GM12878 (cell line): ENCODE results near the gene OR2J1. TPM values are rescaled to one million over a fixed set of nuclear protein-coding genes. Genes with fewer than 3 reads are reported as not detected.

Experiments
- ATAC-seq: fragments of 200-7000 bp; cut with Tn5 transposase; 3 replicates; pipeline ENCODE4 v1.9.1; 2020; ENCODE audit warnings: mild to moderate bottlenecking, moderate library complexity
- BruUV-seq: library from RNA; stranded (reverse); fragments of 400-500 nt; replicated peaks from 2 replicates; lab custom pipeline; 2021; lab: Mats Ljungman, UMichigan
- CTCF ChIA-PET: fragments of 300-600 bp; sonication (Branson Sonifier 250); formaldehyde crosslinking; extraction: SDS; loops from one replicate; lab custom pipeline; 2021; ENCODE audit warnings: inconsistent platforms; lab: Yijun Ruan, JAX
- POLR2A ChIA-PET: fragments of 350-600 bp; formaldehyde crosslinking; extraction: SDS; loops from one replicate; lab custom pipeline; 2021; ENCODE audit warnings: inconsistent platforms; lab: Charles Lee
- RAD21 ChIA-PET: fragments of 300-600 bp; sonication (Branson Sonifier 250); formaldehyde crosslinking; loops from one replicate; lab custom pipeline; 2023; ENCODE audit warnings: antibody characterized with exemption; ENCODE audit not compliant: unreplicated experiment; lab: Charles Lee
- SMC1A ChIA-PET: fragments of 300-600 bp; sonication (Branson Sonifier 250); formaldehyde crosslinking; loops from one replicate; lab custom pipeline; 2023; ENCODE audit not compliant: unreplicated experiment, uncharacterized antibody; lab: Charles Lee
- DNase-seq: peaks from one replicate; pipeline ENCODE4 v3.0.0-alpha.2; 2011; ENCODE audit warnings: low read depth, low spot score
- FAIRE-seq: peaks from 3 replicates; lab custom pipeline; 2011; peaks lifted over from hg19 to GRCh38; lab: Jason Lieb, UNC
- H2AFZ ChIP-seq: 2 replicates; pipeline ENCODE4 v1.6.0; 2011; ENCODE audit warnings: low read depth, low read length, control low read depth; ENCODE audit not compliant: control insufficient read depth
- H3K27ac ChIP-seq: 2 replicates; pipeline ENCODE4 v1.5.1; 2011; ENCODE audit warnings: control low read depth; ENCODE audit not compliant: control insufficient read depth, insufficient read depth
- H3K27me3 ChIP-seq, 2 experiments: replicated peaks in 1 of 2; 2 replicates each; pipeline versions ENCODE4 v1.6.0 to v1.6.1; 2011; ENCODE audit warnings: low read length in 1 of 2; ENCODE audit not compliant: control insufficient read depth in 2 of 2, insufficient read depth in 2 of 2
- H3K36me3 ChIP-seq, 2 experiments: 2 replicates each; pipeline ENCODE4 v1.5.1; 2011; ENCODE audit warnings: low read length in 1 of 2; ENCODE audit not compliant: control insufficient read depth in 2 of 2, insufficient read depth in 2 of 2
- H3K4me1 ChIP-seq: 2 replicates; pipeline ENCODE4 v1.6.1; 2011; ENCODE audit warnings: mild to moderate bottlenecking, low read length, moderate library complexity, mixed read lengths; ENCODE audit not compliant: control insufficient read depth, insufficient read depth
- H3K4me2 ChIP-seq: 2 replicates; pipeline ENCODE4 v1.6.0; 2011; ENCODE audit warnings: control low read depth; ENCODE audit not compliant: control insufficient read depth, insufficient read depth
- H3K4me3 ChIP-seq: fragments of 200-600 bp; sonication (generic); 2 replicates; pipeline ENCODE4 v1.5.1; 2016
- H3K79me2 ChIP-seq: 2 replicates; pipeline ENCODE4 v1.6.0; 2011; ENCODE audit warnings: low read length; ENCODE audit not compliant: control insufficient read depth, insufficient read depth
- H3K9ac ChIP-seq: 2 replicates; pipeline ENCODE4 v1.8.0; 2011; ENCODE audit warnings: low read length, control low read depth, mixed read lengths; ENCODE audit not compliant: control insufficient read depth, insufficient read depth
- H3K9me3 ChIP-seq: replicated peaks from 3 replicates; pipeline ENCODE4 v1.5.1; 2011; ENCODE audit warnings: mild to moderate bottlenecking, low read length; ENCODE audit not compliant: control insufficient read depth, insufficient read depth
- H4K20me1 ChIP-seq: 2 replicates; pipeline ENCODE4 v1.6.0; 2011; ENCODE audit not compliant: control insufficient read depth, insufficient read depth
- BCLAF1 ChIP-seq: fragments of 450-650 bp; IDR thresholded peaks from 2 replicates; pipeline ENCODE4 v1.6.1; 2017; ENCODE audit warnings: antibody characterized with exemption, mild to moderate bottlenecking, moderate library complexity
- IKZF1 ChIP-seq: fragments of 450-650 bp; conservative IDR thresholded peaks from 2 replicates; pipeline ENCODE4 v1.6.1; 2017; ENCODE audit warnings: antibody characterized with exemption, mild to moderate bottlenecking
- KDM1A ChIP-seq: fragments of 200-600 bp; sonication (generic); IDR thresholded peaks from 2 replicates; pipeline ENCODE4 v1.6.1; 2016; ENCODE audit warnings: borderline replicate concordance
- PBX3 ChIP-seq: IDR thresholded peaks from 2 replicates; pipeline ENCODE4 v1.6.1; 2011; ENCODE audit warnings: mild to moderate bottlenecking, low read depth, low read length, moderate library complexity; ENCODE audit not compliant: insufficient replicate concordance
- POLR2A ChIP-seq: IDR thresholded peaks from 2 replicates; pipeline ENCODE4 v1.6.1; 2011; ENCODE audit warnings: low read depth, mild to moderate bottlenecking, low read length
- USF2 ChIP-seq: IDR thresholded peaks from 2 replicates; pipeline ENCODE4 v1.6.1; 2011; ENCODE audit warnings: low read depth, low read length, improper control_type of control experiment, borderline replicate concordance
- WRNIP1 ChIP-seq: IDR thresholded peaks from 2 replicates; pipeline ENCODE4 v1.6.1; 2011; ENCODE audit warnings: low read depth, low read length, improper control_type of control experiment, borderline replicate concordance
- WGBS: methylation state at CpG from one replicate; pipeline ENCODE4 v1.1.6; 2016; ENCODE audit warnings: low lambda C conversion rate; ENCODE audit not compliant: insufficient replicate concordance, insufficient coverage; ENCODE audit errors: missing lambda C conversion rate; 5-methylcytosine and 5-hydroxymethylcytosine counted together
- in situ Hi-C: fragments of 300-500 bp; cut with MboI; formaldehyde crosslinking; loops from 9 replicates; pipeline ENCODE4 v1.14.3; 2018; ENCODE audit warnings: mixed read lengths
- intact Hi-C: fragments of 100-400 bp; cut with micrococcal nuclease; formaldehyde crosslinking; loops from one replicate; pipeline ENCODE4 v1.14.2; 2022; ENCODE audit not compliant: unreplicated experiment
- polyA plus RNA-seq, 11 experiments: library from polyadenylated mRNA; depleted of rRNA in 4 of 11; unstranded in 6 of 11; stranded (reverse) in 5 of 11; fragments of >200 nt; fragmentation: Nextera tagmentation in 4 of 11; fragmentation: Illumina TruSeq in 1 of 11; extraction: Ambion mirVana in 4 of 11; extraction: Trizol in 1 of 11; gene quantifications; 1 replicate in 1 of 11; 2 replicates in 10 of 11; pipeline versions ENCODE4 v1.2.1 to v1.2.3, GENCODE V29; 2011 to 2016; ENCODE audit warnings: inconsistent platforms in 2 of 11, missing spikeins in 2 of 11, low read depth in 1 of 11
- total RNA-seq, 4 experiments: library from RNA; depleted of rRNA in 3 of 4; stranded (reverse); fragments of >200 nt in 3 of 4; fragmentation: Illumina TruSeq in 1 of 4; extraction: Trizol in 1 of 4; gene quantifications; 2 replicates each; pipeline versions ENCODE4 v1.2.1 to v1.2.3, GENCODE V29; 2013 to 2021

Gene OR2J1
- total and polyA plus RNA-seq, 10 of the 15 experiments (the other 5 are each of a cell fraction or from before 2014, with no cell fraction given): not detected

- TF ChIP-seq BCLAF1 (no peak), POLR2A (no peak), IKZF1 (no peak)
Observed at GRCh38 chr6:29131691-29132090, 32.4 kb downstream of the OR2J1 start (continued).

- no peak overlapping the region for H2AFZ ChIP-seq
- POLR2A ChIA-PET: no interaction called here
- H3K9me3 ChIP-seq: no peaks in the 10 kb centered on the region
- RAD21 ChIA-PET: no interaction called here
- H3K36me3 ChIP-seq: no peaks in the 10 kb centered on the region
- H3K9ac ChIP-seq: no peak overlapping the region
- no peak overlapping the region for H3K4me2 ChIP-seq
- FAIRE-seq: no peak
- SMC1A ChIA-PET: no interaction called here
- TF ChIP-seq KDM1A (no peak), USF2 (no peak), PBX3 (no peak), WRNIP1 (no peak)
- DNase-seq: no peak
- H3K79me2 ChIP-seq: no peaks in the 10 kb centered on the region
- CTCF ChIA-PET: no interaction called here
- no TSS peak for BruUV-seq
- H3K4me3 ChIP-seq: no peak overlapping the region
- no peak overlapping the region for H3K27ac ChIP-seq
- in situ Hi-C loops: no loop called here
- no peak for ATAC-seq
- no peaks in the 10 kb centered on the region for H4K20me1 ChIP-seq
- no peaks in the 10 kb centered on the region for H3K27me3 ChIP-seq
- 30% methylated on average over 4 of the region's 4 CpGs for WGBS
- H3K4me1 ChIP-seq: no peaks in the 10 kb centered on the region
- intact Hi-C loops: no loop called here
Observed at GRCh38 chr6:29137724-29138123, 38.4 kb downstream of the OR2J1 start.
